Measurements from ENCODE around the gene ANO2. TPM values are rescaled to one million over a fixed set of nuclear protein-coding genes. Genes with fewer than 3 reads are reported as not detected.

ANO2 gene
- total RNA-seq, 1 experiment from 2014 or later: not detected

GRCh38 chr12:5882511-5883190, 62.4 kb downstream of the ANO2 start:
- DNase-seq (ENCODE audit: low read depth in 1 of 2, low spot score in 2 of 2): no peak
- Histone ChIP-seq H3K36me3 (no peaks in the 10 kb centered on the region), H3K4me3 (no peak overlapping the region), H3K27me3 (replicated peaks) (peaks cover 7% of the 10 kb centered on the region), H3K9me3 (replicated peaks) (no peaks in the 10 kb centered on the region), H3K4me1 (replicated peaks) (no peaks in the 10 kb centered on the region), H3K27ac (no peak overlapping the region)

GRCh38 chr12:5881666-5882065, 63.4 kb downstream of the ANO2 start:
- Histone ChIP-seq H3K4me3 (no peak overlapping the region), H3K27me3 (replicated peaks) (peaks cover 7% of the 10 kb centered on the region), H3K9me3 (replicated peaks) (no peaks in the 10 kb centered on the region), H3K27ac (no peak overlapping the region), H3K4me1 (replicated peaks) (no peaks in the 10 kb centered on the region), H3K36me3 (no peaks in the 10 kb centered on the region)
- DNase-seq (ENCODE audit: low read depth in 1 of 2, low spot score in 2 of 2): no peak

DNA sequence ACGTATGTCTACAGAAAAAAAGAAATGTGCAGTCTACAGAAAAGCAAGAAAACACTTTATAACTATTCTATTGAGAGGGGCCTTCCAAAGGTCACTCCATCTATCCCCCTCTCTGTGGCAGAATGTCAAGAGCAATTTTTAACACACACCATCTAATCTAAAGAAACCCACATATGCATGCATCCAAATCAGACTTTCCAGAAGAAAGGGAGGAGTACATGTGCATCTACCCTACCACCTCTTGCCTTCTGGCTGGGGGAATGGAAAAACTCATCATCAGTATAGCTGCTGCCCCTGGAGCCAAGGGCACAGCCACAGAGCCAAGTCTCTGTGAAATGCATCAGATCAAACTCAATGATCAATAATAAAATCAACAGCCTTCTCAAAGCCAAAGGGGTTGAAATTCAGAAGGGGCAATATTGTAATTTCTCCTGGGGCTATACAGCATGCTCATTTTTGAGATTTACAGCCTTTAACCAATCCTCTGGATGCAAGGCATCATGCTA, 63.9 kb downstream of the ANO2 start:
- DNase-seq (ENCODE audit: low read depth in 1 of 2, low spot score in 2 of 2): no peak
- no peak overlapping the region for H3K4me3 ChIP-seq
- H3K9me3 ChIP-seq (replicated peaks): no peaks in the 10 kb centered on the region
- no peaks in the 10 kb centered on the region for H3K36me3 ChIP-seq
- H3K27ac ChIP-seq: no peak overlapping the region
- peaks cover 3% of the 10 kb centered on the region for H3K27me3 ChIP-seq (replicated peaks)
- no peaks in the 10 kb centered on the region for H3K4me1 ChIP-seq (replicated peaks)

DNA sequence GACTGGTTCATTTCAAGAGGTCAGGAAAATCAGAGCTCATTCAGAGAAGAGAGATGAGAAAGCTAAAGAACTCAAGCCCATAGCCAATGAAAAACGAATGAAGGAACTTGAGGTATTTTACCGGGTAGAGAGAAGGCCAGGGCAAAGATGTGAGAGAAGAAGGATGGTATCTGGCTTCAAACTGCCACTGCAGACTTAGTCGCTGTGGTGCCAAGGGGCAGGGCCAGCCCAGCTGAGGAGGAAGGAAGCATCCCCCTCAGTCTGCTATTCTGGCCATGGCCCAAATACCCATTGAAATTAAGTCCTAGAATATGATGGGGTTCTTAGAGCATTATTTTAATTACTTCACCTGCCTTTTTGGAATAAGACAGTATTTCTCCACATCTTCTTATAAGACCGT, 69.2 kb downstream of the ANO2 start:
- no peak overlapping the region for H3K4me3 ChIP-seq
- no peaks in the 10 kb centered on the region for H3K9me3 ChIP-seq (replicated peaks)
- DNase-seq (ENCODE audit: low read depth in 1 of 2, low spot score in 2 of 2): no peak
- no peaks in the 10 kb centered on the region for H3K36me3 ChIP-seq
- no peaks in the 10 kb centered on the region for H3K4me1 ChIP-seq (replicated peaks)
- H3K27ac ChIP-seq: no peak overlapping the region
- H3K27me3 ChIP-seq (replicated peaks): no peaks in the 10 kb centered on the region; the same call in 1 of the 2 replicates

- no peak overlapping the region for H3K27ac ChIP-seq
- H3K4me3 ChIP-seq: no peak overlapping the region
- H3K36me3 ChIP-seq: no peaks in the 10 kb centered on the region
- H3K27me3 ChIP-seq (replicated peaks): no peaks in the 10 kb centered on the region; the same call in 1 of the 2 replicates
- H3K4me1 ChIP-seq (replicated peaks): no peaks in the 10 kb centered on the region
- DNase-seq (ENCODE audit: low read depth in 1 of 2, low spot score in 2 of 2): no peak
- no peaks in the 10 kb centered on the region for H3K9me3 ChIP-seq (replicated peaks)
Observed at GRCh38 chr12:5874514-5874913, 70.5 kb downstream of the ANO2 start.

DNA sequence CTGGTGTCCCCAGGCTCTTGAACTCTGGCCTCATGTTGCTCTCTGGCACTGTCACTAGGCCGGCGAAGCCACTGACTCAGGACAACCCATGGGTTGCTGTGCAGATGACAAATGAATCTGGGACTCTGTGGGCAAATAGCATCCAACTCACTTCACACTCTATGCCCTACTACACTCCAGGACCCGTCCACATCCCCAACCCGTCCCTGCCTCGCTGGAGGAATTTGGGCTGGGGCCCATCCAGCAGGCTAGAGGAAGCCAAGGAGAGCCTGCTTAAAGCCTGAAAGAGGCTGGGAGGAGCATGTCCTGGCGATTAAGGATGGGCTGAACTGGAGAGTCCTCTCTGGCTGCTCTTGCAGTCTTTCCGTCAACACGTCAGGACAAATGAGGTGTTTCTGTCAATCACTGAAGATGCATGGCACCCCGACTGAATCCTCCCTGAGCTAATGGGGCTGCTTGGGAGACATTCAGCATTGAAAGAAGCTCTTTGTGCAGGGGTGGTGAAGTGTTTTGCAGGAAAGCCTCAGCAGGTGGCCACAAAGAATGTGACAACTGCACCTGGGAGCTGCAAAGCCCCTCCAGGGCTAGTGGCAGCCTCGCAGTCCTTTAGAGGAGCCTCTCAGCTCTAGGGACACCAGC, 71.7 kb downstream of the ANO2 start:
- H3K4me3 ChIP-seq: no peak overlapping the region
- no peaks in the 10 kb centered on the region for H3K36me3 ChIP-seq
- no peaks in the 10 kb centered on the region for H3K9me3 ChIP-seq (replicated peaks)
- DNase-seq (ENCODE audit: low read depth in 1 of 2, low spot score in 2 of 2): no peak
- H3K27ac ChIP-seq: no peak overlapping the region
- no peaks in the 10 kb centered on the region for H3K4me1 ChIP-seq (replicated peaks)
- no peaks in the 10 kb centered on the region; the same call in 1 of the 2 replicates for H3K27me3 ChIP-seq (replicated peaks)

- H3K9me3 ChIP-seq (replicated peaks): no peaks in the 10 kb centered on the region
- H3K4me3 ChIP-seq: no peak overlapping the region
- no peaks in the 10 kb centered on the region for H3K36me3 ChIP-seq
- no peak for DNase-seq (ENCODE audit: low read depth in 1 of 2, low spot score in 2 of 2)
- no peak overlapping the region for H3K27ac ChIP-seq
- no peaks in the 10 kb centered on the region for H3K4me1 ChIP-seq (replicated peaks)
- no peaks in the 10 kb centered on the region; the same call in 1 of the 2 replicates for H3K27me3 ChIP-seq (replicated peaks)
Observed at GRCh38 chr12:5872745-5873144, 72.3 kb downstream of the ANO2 start.

DNA sequence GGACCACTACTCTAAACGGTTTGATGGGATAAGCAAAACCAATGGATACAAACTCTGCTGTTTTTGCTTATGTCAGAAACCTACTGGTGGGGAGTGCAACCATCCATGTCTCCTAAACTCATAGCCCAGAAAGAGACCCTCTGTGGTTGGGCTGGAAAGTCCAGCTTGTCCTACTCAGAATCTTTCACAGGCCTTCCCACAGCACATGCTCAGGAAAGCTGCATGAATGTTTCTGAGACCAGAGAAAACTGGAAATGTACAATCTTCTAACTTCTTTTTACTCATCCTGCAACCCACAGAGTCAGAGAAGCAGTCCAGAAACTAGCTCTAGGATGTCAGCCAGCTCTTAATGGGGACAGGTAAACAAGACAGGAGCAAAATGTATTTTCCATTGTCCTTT, 73.3 kb downstream of the ANO2 start:
- no peak for DNase-seq (ENCODE audit: low read depth in 1 of 2, low spot score in 2 of 2)
- H3K27me3 ChIP-seq (replicated peaks): no peaks in the 10 kb centered on the region; the same call in 1 of the 2 replicates

GRCh38 chr12:5870183-5870582, 74.9 kb downstream of the ANO2 start:
- no peak for DNase-seq (ENCODE audit: low read depth in 1 of 2, low spot score in 2 of 2)
- no peaks in the 10 kb centered on the region; the same call in 1 of the 2 replicates for H3K27me3 ChIP-seq (replicated peaks)
- no peak overlapping the region for H3K4me3 ChIP-seq
- H3K36me3 ChIP-seq: no peaks in the 10 kb centered on the region
- H3K27ac ChIP-seq: no peak overlapping the region
- H3K4me1 ChIP-seq (replicated peaks): no peaks in the 10 kb centered on the region
- no peaks in the 10 kb centered on the region for H3K9me3 ChIP-seq (replicated peaks)

More for the DNA sequence above, 73.3 kb downstream of the ANO2 start:
- H3K4me1 ChIP-seq (replicated peaks): no peaks in the 10 kb centered on the region
- H3K27ac ChIP-seq: no peak overlapping the region
- H3K4me3 ChIP-seq: no peak overlapping the region
- H3K36me3 ChIP-seq: no peaks in the 10 kb centered on the region
- no peaks in the 10 kb centered on the region for H3K9me3 ChIP-seq (replicated peaks)

GRCh38 chr12:5868625-5869295, 76.3 kb downstream of the ANO2 start:
- no peaks in the 10 kb centered on the region for H3K36me3 ChIP-seq

DNA sequence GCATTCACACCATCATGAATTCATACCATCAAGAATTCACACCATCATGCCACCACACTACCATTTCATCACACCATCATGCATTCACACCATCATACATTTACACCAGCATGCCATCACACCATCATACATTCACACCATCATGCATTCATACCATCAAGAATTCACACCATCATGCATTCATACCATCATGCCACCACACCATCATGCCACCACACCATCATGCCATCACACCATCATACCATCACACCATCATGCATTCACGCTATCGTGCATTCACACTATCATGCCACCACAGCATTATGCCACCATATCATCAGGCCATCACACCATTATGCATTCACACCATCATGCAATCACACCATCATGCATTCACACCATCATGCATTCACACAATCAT, 79.7 kb downstream of the ANO2 start:
- Histone ChIP-seq H3K27ac (no peak overlapping the region), H3K4me1 (replicated peaks) (no peaks in the 10 kb centered on the region), H3K9me3 (replicated peaks) (no peaks in the 10 kb centered on the region), H3K27me3 (replicated peaks) (no peaks in the 10 kb centered on the region), H3K36me3 (no peaks in the 10 kb centered on the region), H3K4me3 (no peak overlapping the region)
- no peak for DNase-seq (ENCODE audit: low read depth in 1 of 2, low spot score in 2 of 2)

More at GRCh38 chr12:5868625-5869295, 76.3 kb downstream of the ANO2 start:
- no peaks in the 10 kb centered on the region for H3K4me1 ChIP-seq (replicated peaks)
- no peaks in the 10 kb centered on the region for H3K27me3 ChIP-seq (replicated peaks)
- H3K27ac ChIP-seq: no peak overlapping the region
- H3K9me3 ChIP-seq (replicated peaks): no peaks in the 10 kb centered on the region
- no peak for DNase-seq (ENCODE audit: low read depth in 1 of 2, low spot score in 2 of 2)
- H3K4me3 ChIP-seq: no peak overlapping the region

DNA sequence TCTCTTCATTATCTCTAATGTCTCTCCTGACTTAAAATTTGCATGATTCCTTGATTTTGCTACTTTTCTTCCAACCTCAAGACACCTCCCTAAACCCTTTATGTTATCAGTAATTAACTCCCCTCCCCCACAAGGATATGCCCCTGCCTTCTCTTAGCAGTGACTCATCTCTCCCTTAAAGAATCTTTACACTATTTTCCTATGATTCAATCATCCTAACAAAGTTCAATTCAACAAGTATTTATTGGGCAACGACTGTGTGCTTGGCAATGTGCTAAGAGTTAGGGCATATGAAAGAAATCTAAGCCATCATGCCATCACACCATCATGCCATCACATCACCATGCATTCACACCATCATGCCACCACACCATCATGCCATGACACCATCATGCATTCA, 80.1 kb downstream of the ANO2 start:
- H3K4me1 ChIP-seq (replicated peaks): no peaks in the 10 kb centered on the region
- H3K27ac ChIP-seq: no peak overlapping the region
- no peaks in the 10 kb centered on the region for H3K36me3 ChIP-seq
- DNase-seq (ENCODE audit: low read depth in 1 of 2, low spot score in 2 of 2): no peak
- no peaks in the 10 kb centered on the region for H3K9me3 ChIP-seq (replicated peaks)
- no peaks in the 10 kb centered on the region for H3K27me3 ChIP-seq (replicated peaks)
- H3K4me3 ChIP-seq: no peak overlapping the region

- H3K4me3 ChIP-seq: no peak overlapping the region
- H3K4me1 ChIP-seq (replicated peaks): no peaks in the 10 kb centered on the region
- no peaks in the 10 kb centered on the region for H3K9me3 ChIP-seq (replicated peaks)
- no peaks in the 10 kb centered on the region for H3K36me3 ChIP-seq
- H3K27ac ChIP-seq: no peak overlapping the region
- H3K27me3 ChIP-seq (replicated peaks): no peaks in the 10 kb centered on the region
- no peak for DNase-seq (ENCODE audit: low read depth in 1 of 2, low spot score in 2 of 2)
Observed at GRCh38 chr12:5864301-5864700, 80.8 kb downstream of the ANO2 start.

GRCh38 chr12:5861416-5861815, 83.6 kb downstream of the ANO2 start:
- no peak overlapping the region for H3K4me3 ChIP-seq

More at GRCh38 chr12:5861416-5861815, 83.6 kb downstream of the ANO2 start:
- no peaks in the 10 kb centered on the region for H3K36me3 ChIP-seq
- DNase-seq (ENCODE audit: low read depth in 1 of 2, low spot score in 2 of 2): no peak
- peaks cover 3% of the 10 kb centered on the region for H3K27me3 ChIP-seq (replicated peaks)
- no peaks in the 10 kb centered on the region for H3K4me1 ChIP-seq (replicated peaks)
- H3K27ac ChIP-seq: no peak overlapping the region
- H3K9me3 ChIP-seq (replicated peaks): no peaks in the 10 kb centered on the region
